DMS79 (cell line): ENCODE results near the gene RNF175.

Experiments
- DNase-seq: peaks from one replicate; lab custom pipeline; 2025; lab: John Stamatoyannopoulos, UW

Gene RNF175

DNA sequence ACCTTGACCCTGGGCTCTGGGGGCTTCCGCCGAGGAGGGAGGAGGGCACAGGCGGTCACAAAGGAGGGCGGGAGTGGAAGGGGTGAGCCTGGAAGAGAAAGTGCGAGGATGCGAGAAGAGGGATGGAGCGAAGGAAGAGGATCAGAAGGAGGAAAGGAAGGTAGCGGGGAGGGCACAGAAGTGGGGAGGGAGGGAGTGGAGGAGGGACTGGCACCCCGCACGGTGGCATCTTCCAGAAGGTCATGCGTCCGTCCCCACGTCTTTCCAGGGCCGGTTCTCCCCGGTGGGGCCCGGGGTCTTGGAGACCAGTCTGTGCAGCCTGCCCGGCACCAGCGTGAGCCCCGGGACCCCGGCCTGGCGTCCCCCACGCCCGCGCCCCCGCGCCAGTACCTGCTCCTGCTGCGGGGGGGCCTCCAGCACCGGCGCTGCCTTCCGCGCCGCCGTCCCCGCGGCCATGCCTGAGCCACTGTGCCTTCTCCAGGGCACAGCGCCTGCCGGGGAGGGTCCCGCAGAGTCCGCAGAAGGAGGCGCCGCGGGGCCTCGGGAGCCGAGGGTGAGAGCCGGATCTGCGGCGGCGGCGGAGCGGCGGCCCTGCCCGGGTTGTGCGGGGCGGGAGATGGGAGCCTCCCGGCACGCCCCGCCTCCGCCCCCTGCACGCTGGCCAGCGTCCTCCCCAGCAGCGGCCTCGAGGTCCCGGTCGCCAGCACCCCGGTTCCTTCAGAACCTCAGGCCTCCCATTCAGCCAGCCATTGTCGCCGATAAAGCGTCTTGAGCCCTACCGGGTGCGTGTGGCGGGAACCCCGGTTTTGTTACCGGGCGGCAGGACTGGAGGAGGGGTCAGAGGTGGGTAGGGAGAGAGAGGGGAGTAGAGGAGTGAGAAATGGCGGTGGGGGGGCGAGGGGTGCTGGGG lies at the start of gene RNF175:
TSS of gene RNF175 (minus strand) at position 618 of the 910 bp plus-strand sequence. CDS start at position 456, 162 bp downstream.
- no peak for DNase-seq

DNA sequence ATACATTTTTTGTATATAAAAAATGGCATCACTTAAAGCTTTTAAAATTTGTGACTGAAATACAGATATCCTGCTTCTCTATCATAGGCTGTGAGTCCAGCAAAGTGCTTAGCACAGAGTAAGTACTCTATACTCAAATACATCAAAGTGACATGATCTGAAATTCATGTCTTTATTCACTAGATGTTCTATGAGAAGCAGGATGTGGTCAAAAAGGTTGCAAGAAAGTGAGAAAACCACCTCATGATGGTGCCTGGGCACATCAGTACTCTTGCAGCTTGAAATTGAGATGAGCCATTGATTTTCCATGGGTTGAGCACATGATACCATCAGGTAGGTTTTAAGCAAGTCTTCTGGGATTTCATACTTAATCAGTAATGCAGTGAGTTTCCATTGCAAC lies 49.5 kb upstream of the RNF175 start:
- DNase-seq = no peak

DNA sequence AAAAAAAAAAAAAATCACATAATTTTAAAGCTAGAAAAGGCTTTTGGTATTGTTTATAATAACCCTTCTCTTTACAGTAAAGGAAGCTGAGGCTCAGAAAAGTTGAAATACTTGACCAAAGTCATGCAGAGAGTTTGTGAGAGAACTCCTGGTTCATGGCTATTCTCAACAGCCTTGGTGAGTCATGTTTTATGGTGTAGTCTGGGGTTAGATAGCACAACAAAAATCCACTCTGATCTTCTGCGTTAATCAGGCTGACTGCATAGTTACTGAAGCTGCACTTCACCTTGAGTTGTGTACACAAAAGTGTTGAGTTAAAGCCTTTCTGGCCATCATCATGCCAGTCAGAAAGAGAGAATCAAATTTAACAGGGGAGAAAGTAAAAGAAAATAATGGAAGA lies 48.4 kb upstream of the RNF175 start:
- no peak for DNase-seq

DNA sequence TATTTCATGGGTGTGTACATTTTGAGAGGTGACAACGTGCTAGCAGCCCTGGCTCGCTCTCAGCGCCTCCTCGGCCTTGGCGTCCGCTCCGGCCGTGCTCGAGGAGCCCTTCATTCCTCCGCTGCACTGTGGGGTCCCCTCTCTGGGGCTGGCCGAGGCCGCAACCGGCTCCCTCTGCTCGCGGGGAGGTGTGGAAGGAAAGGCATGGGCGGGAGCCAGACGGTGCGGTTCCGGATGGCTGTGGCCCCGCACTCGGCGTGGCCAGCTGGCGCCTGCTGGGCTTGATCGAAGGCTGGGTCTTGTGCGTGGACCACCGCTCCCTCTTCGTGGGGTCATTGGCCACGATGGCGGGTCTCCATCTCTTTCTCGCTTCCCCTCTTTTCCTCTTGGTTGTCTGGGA lies 46.2 kb upstream of the RNF175 start:
- no peak for DNase-seq

DNA sequence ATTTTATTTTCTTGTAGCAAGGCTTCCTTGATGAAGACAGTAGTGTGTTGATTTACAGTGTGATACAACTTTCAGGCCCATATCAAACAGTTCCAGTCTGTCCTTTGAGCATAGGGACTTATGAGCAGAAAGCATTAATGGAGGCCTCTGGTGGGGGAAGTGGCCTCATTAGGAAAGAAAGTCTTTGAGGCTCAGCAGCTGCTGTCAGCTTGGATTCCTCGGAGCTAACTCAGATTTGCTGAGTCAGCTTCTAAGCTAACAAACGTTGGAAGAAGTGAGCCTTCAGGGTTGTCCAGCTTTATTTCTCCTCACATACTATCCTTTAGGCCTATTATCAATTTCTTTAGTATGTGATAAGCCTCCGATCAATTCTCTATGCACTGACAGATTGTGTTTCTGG lies 44.9 kb upstream of the RNF175 start:
- no peak for DNase-seq

DNA sequence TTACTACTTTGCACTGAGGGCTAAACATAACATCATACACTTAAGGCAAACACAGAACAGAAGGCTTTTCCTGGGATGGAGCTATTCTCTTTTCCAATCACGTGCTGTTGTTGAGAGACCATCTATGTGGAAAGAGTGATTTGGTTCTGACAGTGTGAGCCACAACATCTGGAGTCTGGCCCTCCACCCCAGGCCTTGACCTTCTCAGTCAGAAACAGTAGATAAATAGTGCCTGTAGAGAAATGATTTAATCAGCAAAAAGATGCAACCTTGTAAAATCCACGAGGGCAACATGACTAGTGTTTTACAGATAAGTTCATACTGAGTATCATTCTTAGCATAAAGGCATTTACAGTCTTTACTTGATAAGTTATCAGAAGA lies 39.9 kb upstream of the RNF175 start:
- DNase-seq = no peak

DNA sequence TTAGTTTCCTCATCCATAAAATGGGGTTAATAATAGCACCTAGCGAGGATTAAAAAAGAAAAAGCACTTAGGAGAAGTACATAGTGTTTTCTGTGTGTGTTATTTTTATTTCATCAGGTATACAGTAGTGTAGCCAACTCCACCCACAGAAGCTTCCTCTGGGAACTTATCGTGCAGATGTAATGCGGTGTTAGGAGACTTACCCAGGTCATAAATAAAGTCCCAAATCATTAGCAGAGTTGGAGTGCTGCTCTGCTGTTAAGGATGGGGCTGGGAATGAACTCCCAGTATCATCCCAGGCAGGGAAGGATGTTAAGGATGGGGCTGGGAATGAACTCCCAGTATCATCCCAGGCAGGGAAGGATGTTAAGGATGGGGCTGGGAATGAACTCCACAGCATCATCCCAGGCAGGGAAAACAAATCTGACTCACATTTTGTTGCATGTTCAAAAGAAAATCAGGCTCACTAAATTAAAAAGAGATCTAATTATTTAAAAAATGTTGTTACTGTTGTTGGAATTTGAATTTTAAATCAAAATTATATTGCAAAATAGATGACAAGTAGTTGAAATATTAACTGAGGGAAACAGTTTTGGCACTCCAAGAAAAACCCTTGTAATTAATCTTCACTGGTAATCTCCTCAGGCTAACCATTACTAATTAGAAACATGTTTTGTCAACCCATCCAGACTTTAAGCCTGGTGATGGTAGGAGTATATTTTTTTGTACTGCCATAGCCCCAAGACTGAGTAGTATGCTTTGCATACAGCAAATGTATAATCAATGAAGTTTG lies 39.3 kb upstream of the RNF175 start:
- DNase-seq = no peak

DNA sequence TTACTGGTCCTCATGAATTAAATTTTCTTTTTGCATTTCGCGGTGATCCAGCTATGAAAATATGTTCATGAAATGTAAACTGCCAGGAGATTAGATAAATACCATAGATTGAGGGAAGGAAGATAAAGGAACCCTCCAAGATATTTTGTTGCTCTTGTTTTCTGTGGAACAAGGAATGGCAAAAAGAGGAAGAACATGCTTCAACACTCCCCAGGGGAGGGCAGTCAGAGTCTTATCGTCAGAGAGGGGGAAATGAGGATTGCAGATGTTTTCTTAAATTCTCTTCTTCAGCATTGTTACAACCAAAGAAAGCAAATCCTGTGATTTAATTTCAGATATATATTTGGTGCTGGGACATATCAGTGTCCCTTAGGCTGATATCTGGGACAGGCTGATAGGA lies 38.6 kb upstream of the RNF175 start:
- no peak for DNase-seq

DNA sequence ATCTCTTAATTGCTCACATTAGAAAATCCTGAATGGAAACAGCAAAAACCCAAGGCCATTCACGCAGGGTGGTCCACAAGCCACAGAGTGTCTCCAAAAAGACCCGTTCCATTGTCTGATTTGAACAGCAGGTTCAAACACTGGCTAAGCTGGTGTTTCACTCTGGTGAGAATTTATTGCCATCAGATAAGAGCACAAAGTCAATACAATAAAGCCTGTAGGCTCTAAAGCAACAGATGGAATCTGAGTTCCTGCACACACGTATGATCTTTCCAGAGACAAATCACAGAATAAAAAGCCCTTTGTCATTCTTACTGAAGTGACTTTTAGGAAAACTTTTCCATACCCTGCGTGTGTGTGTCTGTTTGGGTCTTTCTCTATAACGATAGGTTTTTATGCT lies 34.2 kb upstream of the RNF175 start:
- no peak for DNase-seq

DNA sequence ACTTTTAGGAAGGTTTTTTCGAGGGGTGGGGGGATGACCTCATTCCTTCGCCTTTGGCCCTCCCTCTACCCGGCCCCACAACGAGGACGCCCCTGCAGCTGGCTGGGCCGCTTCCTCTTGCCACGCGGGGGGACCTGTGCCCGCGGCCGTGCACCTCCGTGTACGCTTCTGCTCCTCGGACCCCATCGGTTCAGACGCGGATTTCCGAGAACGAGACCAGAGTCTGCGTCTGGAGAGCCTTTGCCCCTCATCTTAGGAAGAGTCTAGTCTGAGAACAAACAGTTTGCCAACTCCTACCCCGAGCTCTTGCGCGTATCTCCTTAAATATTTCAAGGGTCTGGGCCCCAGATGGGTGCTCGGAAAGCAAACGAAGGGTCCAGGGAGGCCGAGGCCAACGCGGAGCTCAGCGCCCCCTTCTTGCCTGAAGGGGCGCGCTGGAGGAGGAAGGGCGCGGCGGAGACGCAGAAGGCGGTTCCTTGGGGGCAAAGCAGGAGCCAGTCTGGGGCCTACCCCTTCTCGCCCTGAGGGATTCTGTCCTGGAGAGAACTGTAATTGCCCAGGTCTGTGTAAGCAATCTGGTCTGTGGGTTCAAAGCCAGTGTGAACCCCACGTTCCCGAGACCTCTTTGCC lies 32.9 kb upstream of the RNF175 start:
- DNase-seq = no peak

DNA sequence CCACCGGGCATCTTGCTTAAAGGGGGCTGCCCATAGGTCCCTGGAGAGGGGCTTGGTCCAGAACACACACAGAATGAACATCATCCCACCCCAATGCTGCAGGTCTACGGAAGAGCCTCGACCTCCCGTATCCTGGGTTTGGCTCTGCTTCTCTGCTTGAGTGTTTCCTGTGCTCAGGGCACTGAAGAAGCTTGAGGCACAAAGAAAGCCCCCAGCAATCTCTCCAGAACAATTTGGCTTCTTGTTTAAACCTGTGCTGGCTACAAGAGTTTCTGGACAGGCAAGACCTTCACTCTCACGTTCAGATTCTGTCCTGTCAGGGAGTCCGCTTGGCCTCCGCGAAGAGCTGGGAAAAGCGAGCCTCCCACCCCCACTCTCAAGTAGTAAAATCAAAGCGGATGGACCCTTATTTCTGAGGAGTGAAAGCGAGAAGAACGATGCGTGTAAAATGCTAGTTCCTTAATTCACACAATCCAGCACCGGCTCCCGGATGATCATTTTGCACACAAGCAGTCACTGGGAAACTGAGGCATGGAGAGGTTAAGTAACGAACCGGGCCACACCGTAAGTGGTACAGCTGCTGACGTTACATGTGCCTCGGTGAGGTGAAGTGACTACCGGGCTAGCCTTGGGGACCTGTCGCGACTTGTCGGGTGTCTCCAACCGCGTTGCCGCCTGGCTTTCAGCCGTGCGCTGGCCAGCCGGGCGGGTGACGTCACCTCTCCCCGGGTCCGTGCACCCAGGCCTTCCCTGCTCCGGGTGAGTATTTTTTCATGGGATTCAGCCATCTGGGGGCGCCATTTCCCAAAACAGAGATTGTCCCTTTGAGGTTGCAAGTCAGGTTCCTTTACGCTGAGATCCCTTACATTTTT lies 32.2 kb upstream of the RNF175 start:
- no peak for DNase-seq

DNA sequence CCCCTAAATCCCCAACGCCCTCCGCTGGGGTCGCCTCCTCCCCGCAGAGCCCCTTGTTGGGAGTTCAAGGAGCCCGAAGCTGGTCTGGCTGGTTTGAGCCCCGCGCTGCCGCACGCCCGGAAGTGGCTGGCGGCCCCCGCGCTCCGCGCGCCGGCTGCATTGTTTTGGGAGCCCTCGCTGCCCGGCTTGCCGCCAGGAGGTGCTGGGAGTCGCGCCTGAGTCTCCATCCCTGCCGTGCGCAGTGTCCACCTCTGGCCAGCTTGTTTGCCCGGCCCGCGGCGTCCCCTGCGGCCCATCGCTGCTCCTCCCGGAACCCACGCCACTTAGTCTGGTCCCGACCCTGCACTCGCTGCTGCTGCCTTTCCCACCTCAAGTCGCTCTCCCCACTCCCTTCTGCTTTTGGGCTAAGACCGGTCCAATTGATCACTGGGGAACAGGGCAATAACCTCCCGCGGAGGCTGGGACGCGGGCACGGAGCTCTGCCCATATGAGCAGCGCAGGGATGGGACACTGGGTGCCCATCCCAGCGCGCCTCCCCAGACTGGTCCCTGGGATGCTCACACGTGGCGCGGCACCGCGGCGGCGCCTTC lies 31.2 kb upstream of the RNF175 start:
- DNase-seq = no peak

DNA sequence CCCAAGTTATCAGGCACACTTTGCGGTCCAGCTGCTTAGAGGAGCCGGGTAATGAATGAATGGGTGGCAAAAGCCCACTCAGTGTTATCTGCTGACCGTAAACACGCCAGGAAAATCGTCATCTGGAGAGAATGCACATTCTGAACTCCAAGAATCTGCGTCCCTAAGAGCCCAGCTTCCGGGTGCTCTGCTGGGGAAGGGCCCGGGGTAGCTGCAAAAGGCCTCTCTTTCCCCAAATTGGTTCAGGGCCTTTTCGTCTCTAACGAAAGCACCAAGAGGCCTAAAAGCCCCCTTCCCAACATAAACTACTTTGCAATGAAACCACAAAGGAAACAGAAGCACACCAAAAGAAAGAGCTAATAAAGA lies 30.7 kb upstream of the RNF175 start:
- DNase-seq = no peak

DNA sequence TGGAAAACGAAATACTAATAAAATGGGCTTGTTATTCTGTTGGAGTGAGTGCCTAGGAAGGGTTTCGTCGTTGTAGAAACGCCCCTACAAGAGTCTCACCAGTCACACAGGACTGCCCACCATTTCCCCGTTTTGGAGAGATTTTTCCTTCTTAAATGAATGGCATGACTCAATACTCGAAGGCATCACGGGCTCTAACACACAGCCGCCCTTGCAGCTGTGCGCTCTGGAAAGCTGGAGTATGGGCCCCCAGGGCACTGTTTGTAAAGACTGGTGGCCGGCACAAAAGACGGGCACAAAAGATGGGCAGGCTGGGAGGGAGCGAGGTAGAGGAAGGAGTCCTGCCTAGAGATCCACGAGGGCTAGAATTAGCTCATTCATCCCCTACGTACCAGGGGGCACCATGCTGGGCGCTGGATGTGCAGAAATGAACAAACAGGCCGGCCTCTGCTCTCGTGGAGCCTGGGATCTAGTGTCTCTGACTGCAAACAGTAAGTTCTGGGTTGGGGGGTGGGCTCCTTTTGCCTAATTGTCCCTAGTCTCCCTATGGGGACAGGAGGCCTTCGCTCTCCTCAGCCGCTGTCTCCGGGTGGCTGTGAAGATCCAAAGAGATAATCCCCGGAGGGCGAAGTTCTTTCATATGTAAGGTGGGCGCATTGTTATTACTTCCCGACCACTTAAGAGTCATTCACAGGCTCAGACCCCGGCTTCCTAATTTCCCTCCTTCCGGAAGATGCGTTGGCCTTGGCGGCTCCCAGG lies 30.1 kb upstream of the RNF175 start:
- DNase-seq = no peak

DNA sequence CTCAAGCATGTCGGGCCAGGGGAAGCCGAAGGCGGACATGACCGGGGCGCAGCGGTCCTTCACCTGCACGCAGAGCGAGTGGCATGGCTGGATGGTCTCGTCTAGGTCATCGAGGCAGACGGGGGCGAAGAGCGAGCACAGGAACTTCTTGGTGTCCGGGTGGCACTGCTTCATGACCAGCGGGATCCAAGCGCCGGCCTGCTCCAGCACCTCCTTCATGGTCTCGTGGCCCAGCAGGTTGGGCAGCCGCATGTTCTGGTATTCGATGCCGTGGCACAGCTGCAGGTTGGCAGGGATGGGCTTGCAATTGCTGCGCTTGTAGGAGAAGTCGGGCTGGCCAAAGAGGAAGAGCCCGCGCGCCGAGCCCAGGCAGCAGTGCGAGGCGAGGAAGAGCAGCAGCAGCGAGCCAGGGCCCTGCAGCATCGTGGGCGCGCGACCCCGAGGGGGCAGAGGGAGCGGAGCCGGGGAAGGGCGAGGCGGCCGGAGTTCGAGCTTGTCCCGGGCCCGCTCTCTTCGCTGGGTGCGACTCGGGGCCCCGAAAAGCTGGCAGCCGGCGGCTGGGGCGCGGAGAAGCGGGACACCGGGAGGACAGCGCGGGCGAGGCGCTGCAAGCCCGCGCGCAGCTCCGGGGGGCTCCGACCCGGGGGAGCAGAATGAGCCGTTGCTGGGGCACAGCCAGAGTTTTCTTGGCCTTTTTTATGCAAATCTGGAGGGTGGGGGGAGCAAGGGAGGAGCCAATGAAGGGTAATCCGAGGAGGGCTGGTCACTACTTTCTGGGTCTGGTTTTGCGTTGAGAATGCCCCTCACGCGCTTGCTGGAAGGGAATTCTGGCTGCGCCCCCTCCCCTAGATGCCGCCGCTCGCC lies 28.8 kb upstream of the RNF175 start, which contains the start of gene SFRP2:
TSS of gene SFRP2 (minus strand) at position 671 of the 864 bp plus-strand sequence. CDS start at position 423, 248 bp downstream.
- no peak for DNase-seq

DNA sequence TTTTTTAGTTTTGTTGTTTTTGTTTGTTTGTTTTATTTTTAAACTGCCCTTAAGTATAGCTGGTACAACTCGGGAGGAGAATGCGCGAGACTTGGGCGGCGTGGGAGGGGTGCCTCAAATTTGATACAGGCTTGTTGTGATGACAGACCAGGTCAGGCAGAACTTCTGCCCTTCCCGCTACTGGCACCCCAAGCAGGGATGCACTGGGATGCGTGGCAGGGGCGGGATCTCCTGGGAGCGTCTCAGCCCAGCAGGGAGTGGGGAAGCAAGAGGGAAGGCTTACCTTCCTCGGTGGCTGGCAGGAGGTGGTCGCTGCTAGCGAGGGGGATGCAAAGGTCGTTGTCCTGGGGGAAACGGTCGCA lies 28.2 kb upstream of the RNF175 start:
- no peak for DNase-seq

DNA sequence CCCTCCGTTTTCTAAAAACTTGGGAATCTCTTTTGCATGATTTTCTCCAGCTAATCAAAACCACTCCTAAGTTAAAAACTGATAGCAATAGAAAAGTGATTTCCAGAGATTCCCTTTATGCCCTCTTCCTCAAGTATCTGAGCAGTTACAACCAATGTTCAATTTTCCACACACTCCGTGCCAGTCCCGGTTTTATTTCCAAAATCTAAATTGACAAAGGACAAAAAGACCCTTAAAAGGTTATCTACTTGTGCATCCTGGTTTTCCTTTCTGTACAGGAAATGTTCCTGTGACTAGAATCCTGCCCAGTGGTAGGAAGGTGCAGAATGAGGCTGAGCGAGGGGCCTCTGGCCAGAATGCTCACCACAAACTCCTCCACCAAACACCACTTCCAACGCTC lies 27.8 kb upstream of the RNF175 start:
- DNase-seq = no peak

DNA sequence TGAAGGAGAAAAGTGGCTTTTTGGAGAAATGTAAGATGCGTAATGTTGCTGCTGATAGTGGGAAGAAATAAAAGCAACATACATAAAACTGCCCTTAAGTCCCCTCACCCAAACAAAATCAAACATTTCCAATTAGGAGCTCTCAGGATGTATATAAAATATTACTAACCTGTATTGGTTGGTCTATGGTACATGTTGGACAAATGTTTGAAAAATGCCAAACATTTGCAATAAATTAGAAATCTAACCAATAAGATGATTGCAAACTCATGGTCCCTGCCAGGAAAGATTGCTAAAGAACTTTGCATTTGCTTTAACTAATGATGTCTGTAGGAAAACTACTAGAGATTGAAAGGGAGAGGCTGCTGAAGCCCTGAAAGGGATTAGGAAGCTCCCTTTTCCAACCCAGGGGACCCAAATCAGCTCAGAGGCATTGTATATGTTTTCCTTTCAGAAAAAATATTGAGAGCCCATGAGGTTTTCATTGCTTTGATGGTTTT lies 27.3 kb upstream of the RNF175 start:
- no peak for DNase-seq

DNA sequence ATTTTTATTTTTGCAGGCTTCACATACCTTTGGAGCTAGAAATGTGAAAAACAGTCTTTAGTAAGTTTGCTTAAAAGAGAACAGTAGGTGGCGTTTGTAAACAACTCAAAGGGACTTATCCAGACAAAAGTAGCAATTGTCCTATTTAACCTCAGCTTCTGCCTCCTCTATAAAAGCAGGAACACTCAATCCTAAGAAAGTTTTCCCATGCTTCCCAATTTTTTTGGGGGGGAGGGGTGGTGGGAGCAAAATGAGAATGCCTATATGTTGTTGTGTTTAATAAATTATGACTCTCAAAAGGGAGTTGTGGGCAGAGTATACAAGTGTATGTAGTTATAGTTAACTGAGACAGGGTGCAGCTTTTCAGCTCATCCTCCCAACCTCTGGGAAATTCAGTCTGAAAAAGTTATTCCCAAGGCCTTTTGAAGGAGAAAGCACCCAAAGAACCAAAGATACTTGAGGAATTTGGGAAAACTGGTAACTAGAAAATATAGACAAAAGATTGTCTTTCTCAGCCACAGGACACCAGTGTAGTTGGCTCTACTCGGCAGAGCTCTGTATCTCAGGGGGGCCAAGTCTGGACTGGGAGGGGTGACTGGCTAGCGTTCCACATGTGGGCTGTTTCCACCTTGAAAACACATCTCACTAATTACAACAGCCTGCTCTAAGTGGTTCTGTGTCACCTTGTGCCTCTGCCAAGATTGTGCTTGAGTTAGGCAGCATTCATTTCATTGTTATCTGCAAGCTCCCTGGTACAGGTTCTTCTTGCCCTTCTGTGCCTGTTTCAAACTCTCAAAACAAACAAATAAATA lies 26.3 kb upstream of the RNF175 start:
- no peak for DNase-seq
